Endothelial cell of umbilical vein (primary cell): Measurements from ENCODE around the gene PTGER2.

ENCODE experiments used
- CTCF ChIP-seq, 2 donors: IDR thresholded peaks; 1 replicate in 1 of 2; 2 replicates in 1 of 2; pipeline ENCODE4 v1.5.1; 2011; ENCODE audit warnings: low read length in 2 of 2, mild to moderate bottlenecking in 2 of 2, moderate library complexity in 2 of 2, control low read depth in 1 of 2, inconsistent platforms in 1 of 2, low read depth in 1 of 2; ENCODE audit not compliant: insufficient read depth in 1 of 2; ENCODE audit errors: extremely low read depth in 1 of 2
- EZH2 ChIP-seq: IDR thresholded peaks from 2 replicates; pipeline ENCODE4 v1.6.1; 2012; ENCODE audit warnings: borderline replicate concordance, low read depth, mild to moderate bottlenecking, moderate library complexity, low read length, inconsistent platforms; ENCODE audit not compliant: severe bottlenecking
- JUN ChIP-seq: IDR thresholded peaks from 2 replicates; pipeline ENCODE4 v1.6.1; 2011; ENCODE audit warnings: borderline replicate concordance, low read depth; ENCODE audit not compliant: insufficient read length, insufficient read depth
- MAX ChIP-seq: IDR thresholded peaks from 2 replicates; pipeline ENCODE4 v1.6.1; 2011; ENCODE audit not compliant: insufficient read depth, insufficient read length
- MYC ChIP-seq: IDR thresholded peaks from one replicate; pipeline ENCODE4 v1.6.1; 2011; ENCODE audit warnings: mild to moderate bottlenecking, low read depth, low read length
- POLR2A ChIP-seq: IDR thresholded peaks from 2 replicates; pipeline ENCODE4 v1.6.1; 2012; ENCODE audit warnings: low read depth, mild to moderate bottlenecking, control low read depth, low read length
- POLR2AphosphoS5 ChIP-seq: IDR thresholded peaks from 2 replicates; pipeline ENCODE4 v1.6.1; 2012; ENCODE audit warnings: low read depth, mild to moderate bottlenecking, control low read depth, low read length, moderate library complexity; ENCODE audit not compliant: insufficient read depth

GRCh38 chr14:52314595-52315354 is 663 bp downstream of the PTGER2 start:
- no peak for TF ChIP-seq MAX
- TF ChIP-seq CTCF (IDR thresholded peaks at IDR 0.05; ENCODE audit: extremely low read depth in 1 of 2, insufficient read depth in 1 of 2, low read depth in 1 of 2, low read length in 2 of 2), result no peak
- peak; percentile 82 for TF ChIP-seq EZH2
- no peak for TF ChIP-seq POLR2A
- no peak for TF ChIP-seq POLR2AphosphoS5
- TF ChIP-seq MYC, result no peak
- no peak for TF ChIP-seq JUN
